Tibial nerve (tissue), 4 donors: Measurements from ENCODE around the gene TGFA. TPM values are rescaled to one million over a fixed set of nuclear protein-coding genes. Genes with fewer than 3 reads are reported as not detected.

ENCODE experiments used
- DNase-seq, 2 donors: peaks; one replicate each; pipeline ENCODE4 v3.0.0-alpha.2; 2019; ENCODE audit warnings: low spot score in 2 of 2
- H3K27ac ChIP-seq, 4 donors: fragments of 200-600 bp; sonication (generic) in 3 of 4; one replicate each; pipeline ENCODE4 v1.5.1; 2017 to 2019; ENCODE audit warnings: mild to moderate bottlenecking in 1 of 4
- H3K27me3 ChIP-seq, 2 donors: fragments of 200-600 bp; sonication (generic) in 1 of 2; one replicate each; pipeline versions ENCODE4 v1.5.1 to v1.6.0; 2017 to 2019
- H3K36me3 ChIP-seq, 3 donors: fragments of 200-600 bp; sonication (generic); one replicate each; pipeline ENCODE4 v1.5.1; 2018 to 2019
- H3K4me1 ChIP-seq, 4 donors: fragments of 200-600 bp; sonication (generic) in 3 of 4; one replicate each; pipeline ENCODE4 v1.5.1; 2017 to 2019
- H3K4me3 ChIP-seq, 4 donors: fragments of 200-600 bp; sonication (generic) in 3 of 4; one replicate each; pipeline ENCODE4 v1.5.1; 2017 to 2019; ENCODE audit warnings: mild to moderate bottlenecking in 1 of 4, moderate library complexity in 1 of 4
- H3K9me3 ChIP-seq, 4 donors: fragments of 200-600 bp; sonication (generic) in 3 of 4; one replicate each; pipeline ENCODE4 v1.5.1; 2017 to 2019
- CTCF ChIP-seq, 5 experiments: fragments of 200-600 bp in 3 of 5; fragments of 450-650 bp in 2 of 5; sonication (generic) in 3 of 5; IDR thresholded peaks; one replicate each; pipeline ENCODE4 v1.5.1; 2016 to 2019; ENCODE audit warnings: antibody characterized with exemption in 5 of 5, mild to moderate bottlenecking in 3 of 5, moderate library complexity in 2 of 5
- EP300 ChIP-seq, 2 donors: sonication (generic); formaldehyde crosslinking; IDR thresholded peaks; one replicate each; pipeline ENCODE4 v1.6.1; 2017; ENCODE audit warnings: antibody characterized with exemption in 2 of 2, mild to moderate bottlenecking in 1 of 2
- POLR2A ChIP-seq, 2 donors: fragments of 450-650 bp; IDR thresholded peaks; one replicate each; pipeline ENCODE4 v1.6.1; 2017; ENCODE audit warnings: antibody characterized with exemption in 2 of 2, mild to moderate bottlenecking in 2 of 2, moderate library complexity in 2 of 2
- WGBS, 2 donors: methylation state at CpG; one replicate each; pipeline ENCODE4 v1.1.5; 2018; 5-methylcytosine and 5-hydroxymethylcytosine counted together
- total RNA-seq, 4 donors: library from RNA; depleted of rRNA; stranded (reverse); fragments of >200 nt; gene quantifications; one replicate each; pipeline ENCODE4 v1.1.0, GENCODE V29; 2016

The TGFA gene
- total RNA-seq, 4 donors from 2014 or later = 3.0 to 12.6 (median 9.6) TPM

DNA sequence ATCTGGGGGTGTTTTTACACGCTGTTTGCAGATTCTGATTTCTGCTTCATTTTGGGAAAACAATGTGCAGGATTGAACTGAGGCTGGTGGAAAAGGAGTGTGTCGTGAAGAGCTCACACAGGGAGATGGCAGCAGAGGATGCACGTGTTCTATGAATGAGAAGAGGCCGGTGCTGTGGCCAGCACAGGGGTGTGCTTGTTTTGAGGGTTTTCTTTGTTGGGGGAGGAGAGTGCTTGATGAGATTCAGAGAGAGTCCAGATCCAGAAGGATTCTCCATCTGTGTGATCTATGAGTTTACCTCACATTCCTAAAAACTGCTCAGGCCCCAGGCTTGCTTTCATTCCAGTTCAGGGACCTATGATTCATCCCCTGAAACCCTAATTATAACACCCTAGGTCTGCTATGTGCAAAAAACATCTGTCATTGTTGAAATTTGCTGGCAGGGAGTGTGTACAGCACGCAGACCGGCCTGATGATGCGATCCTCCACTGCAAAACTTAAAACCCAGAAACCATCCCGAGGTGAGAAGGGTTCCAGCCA lies 12.1 kb downstream of the TGFA start:
- Histone ChIP-seq H3K9me3 (peaks cover 0 to 13% (median 0%) of the 10 kb centered on the region in 4 donors), H3K36me3 (no peaks in the 10 kb centered on the region), H3K4me3 (no peak overlapping the region), H3K27me3 (no peaks in the 10 kb centered on the region), H3K4me1 (no peaks in the 10 kb centered on the region), H3K27ac (no peak overlapping the region)
- DNase-seq = no peak
- TF ChIP-seq CTCF (IDR thresholded peaks at IDR 0.05) (no peak), EP300 (IDR thresholded peaks at IDR 0.05) (no peak), POLR2A (IDR thresholded peaks at IDR 0.05) (no peak)
- WGBS, 2 donors = 36 to 44% methylated on average over 8 of the region's 8 CpGs

- Histone ChIP-seq H3K9me3 (peaks cover 0 to 22% (median 2%) of the 10 kb centered on the region in 4 donors), H3K27me3 (no peaks in the 10 kb centered on the region), H3K4me1 (no peaks in the 10 kb centered on the region), H3K4me3 (no peak overlapping the region), H3K27ac (no peak overlapping the region), H3K36me3 (no peaks in the 10 kb centered on the region)
- no peak for DNase-seq
- WGBS, 2 donors = 82 to 85% methylated on average over 1 of the region's 1 CpG
- TF ChIP-seq EP300 (IDR thresholded peaks at IDR 0.05) = no peak
- TF ChIP-seq CTCF (IDR thresholded peaks at IDR 0.05) = no peak
- TF ChIP-seq POLR2A (IDR thresholded peaks at IDR 0.05) = no peak
Observed at GRCh38 chr2:70537840-70538239, 15.8 kb downstream of the TGFA start.

DNA sequence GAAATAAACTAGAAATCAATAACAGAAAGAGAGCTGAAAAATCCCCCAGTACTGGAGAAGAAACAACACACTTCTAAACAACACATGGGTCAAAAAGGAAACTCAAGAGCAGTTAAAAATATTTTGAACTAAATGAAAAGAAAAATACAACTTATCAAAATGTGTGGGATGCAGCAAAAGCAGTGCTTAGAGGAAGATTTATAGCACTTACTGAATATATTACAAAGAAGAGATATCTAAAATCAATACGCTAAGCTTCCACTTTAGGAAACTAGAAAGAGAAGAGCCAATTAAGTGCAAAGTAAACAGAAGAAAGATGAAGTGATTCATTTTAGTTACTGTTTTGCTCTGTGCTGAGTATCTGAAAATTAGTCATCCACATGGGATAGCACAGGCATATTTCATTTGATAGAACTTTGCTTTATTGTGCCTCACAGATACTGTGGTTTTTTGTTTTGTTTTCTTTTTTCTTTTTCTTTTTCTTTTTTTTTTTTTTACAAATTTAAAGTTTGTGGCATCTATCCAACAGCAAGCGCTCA lies 17.0 kb downstream of the TGFA start:
- WGBS, 2 donors = 96 to 99% methylated on average over 2 of the region's 2 CpGs
- no peaks in the 10 kb centered on the region for H3K36me3 ChIP-seq
- no peak for DNase-seq
- no peak overlapping the region for H3K4me3 ChIP-seq
- peaks cover 0 to 22% (median 2%) of the 10 kb centered on the region in 4 donors for H3K9me3 ChIP-seq
- no peak overlapping the region for H3K27ac ChIP-seq
- TF ChIP-seq EP300 (IDR thresholded peaks at IDR 0.05) (no peak), POLR2A (IDR thresholded peaks at IDR 0.05) (no peak), CTCF (IDR thresholded peaks at IDR 0.05) (no peak)
- H3K27me3 ChIP-seq = no peaks in the 10 kb centered on the region
- H3K4me1 ChIP-seq = no peaks in the 10 kb centered on the region

- TF ChIP-seq CTCF (IDR thresholded peaks at IDR 0.05) (no peak), POLR2A (IDR thresholded peaks at IDR 0.05) (no peak), EP300 (IDR thresholded peaks at IDR 0.05) (no peak)
- no peak for DNase-seq
- no peak overlapping the region for H3K27ac ChIP-seq
- H3K4me1 ChIP-seq = no peaks in the 10 kb centered on the region
- no peaks in the 10 kb centered on the region for H3K27me3 ChIP-seq
- peaks cover 0 to 22% (median 2%) of the 10 kb centered on the region in 4 donors for H3K9me3 ChIP-seq
- H3K36me3 ChIP-seq = no peaks in the 10 kb centered on the region
- WGBS, 2 donors = 45 to 53% methylated on average over 2 of the region's 2 CpGs
- H3K4me3 ChIP-seq = no peak overlapping the region
Observed at GRCh38 chr2:70535573-70535972, 18.1 kb downstream of the TGFA start.

- Histone ChIP-seq H3K4me3 (no peak overlapping the region), H3K27ac (no peak overlapping the region), H3K4me1 (no peaks in the 10 kb centered on the region), H3K9me3 (peaks cover 0 to 22% (median 2%) of the 10 kb centered on the region in 4 donors), H3K36me3 (no peaks in the 10 kb centered on the region), H3K27me3 (no peaks in the 10 kb centered on the region)
- 65 to 76% methylated on average over 4 of the region's 4 CpGs for WGBS, 2 donors
- DNase-seq = no peak
- TF ChIP-seq EP300 (IDR thresholded peaks at IDR 0.05) = no peak
- TF ChIP-seq CTCF (IDR thresholded peaks at IDR 0.05) = no peak
- TF ChIP-seq POLR2A (IDR thresholded peaks at IDR 0.05) = no peak
Observed at GRCh38 chr2:70534183-70534836, 19.3 kb downstream of the TGFA start.
